Endothelial cell of umbilical vein (primary cell): ENCODE measurements around the gene ZFYVE21. TPM values are rescaled to one million over a fixed set of nuclear protein-coding genes. Genes with fewer than 3 reads are reported as not detected.

Experiments used
- BruUV-seq: library from RNA; stranded (reverse); fragments of 400-500 nt; replicated peaks from 2 replicates; lab custom pipeline; 2021; lab: Mats Ljungman, UMichigan
- CTCF ChIA-PET: fragments of 300-600, 350-600 bp; sonication (Branson Sonifier 250); formaldehyde crosslinking; loops from one replicate; lab custom pipeline; 2021; ENCODE audit warnings: antibody characterized with exemption, inconsistent platforms; lab: Charles Lee
- POLR2A ChIA-PET: fragments of 300-600, 350-600 bp; sonication (Branson Sonifier 250); formaldehyde crosslinking; loops from one replicate; lab custom pipeline; 2021; ENCODE audit warnings: antibody characterized with exemption, inconsistent platforms; lab: Charles Lee
- DNase-seq: peaks from one replicate; pipeline ENCODE4 v3.0.0-alpha.2; 2011; ENCODE audit warnings: low read depth, low spot score
- FAIRE-seq: peaks from 2 replicates; lab custom pipeline; 2011; peaks lifted over from hg19 to GRCh38; lab: Jason Lieb, UNC
- H2AFZ ChIP-seq: 2 replicates; pipeline ENCODE4 v1.6.0; 2012; ENCODE audit warnings: low read depth, low read length, control low read depth, inconsistent platforms
- H3K27ac ChIP-seq: 2 replicates; pipeline ENCODE4 v1.5.1; 2011; ENCODE audit warnings: low read depth, mild to moderate bottlenecking, control low read depth, low read length, moderate library complexity; ENCODE audit not compliant: insufficient read depth
- H3K27me3 ChIP-seq, 2 experiments: 2 replicates each; pipeline versions ENCODE4 v1.6.0 to v1.6.1; 2011; ENCODE audit warnings: low read length in 2 of 2, mixed read lengths in 1 of 2; ENCODE audit not compliant: control insufficient read depth in 2 of 2, insufficient read depth in 2 of 2
- H3K36me3 ChIP-seq, 2 experiments: 2 replicates in 1 of 2; 3 replicates in 1 of 2; pipeline ENCODE4 v1.5.1; 2011; ENCODE audit warnings: low read length in 2 of 2, mild to moderate bottlenecking in 1 of 2, moderate library complexity in 1 of 2; ENCODE audit not compliant: control insufficient read depth in 2 of 2, insufficient read depth in 2 of 2; ENCODE audit errors: extremely low read depth in 1 of 2
- H3K4me1 ChIP-seq: 3 replicates; pipeline ENCODE4 v1.5.1; 2011; ENCODE audit warnings: mild to moderate bottlenecking, low read length; ENCODE audit not compliant: control insufficient read depth, insufficient read depth; ENCODE audit errors: extremely low read depth
- H3K4me2 ChIP-seq: 2 replicates; pipeline ENCODE4 v1.6.1; 2011; ENCODE audit warnings: low read length, control low read depth, mixed read lengths; ENCODE audit not compliant: insufficient read depth
- H3K4me3 ChIP-seq, 3 experiments: fragments of 200-600 bp in 1 of 3; sonication (generic), shearing (Covaris generic) in 1 of 3; replicated peaks in 1 of 3; 2 replicates each; pipeline ENCODE4 v1.5.1; 2011 to 2016; ENCODE audit warnings: control low read depth in 3 of 3, low read length in 3 of 3, mild to moderate bottlenecking in 2 of 3, inconsistent platforms in 1 of 3, low read depth in 1 of 3, moderate library complexity in 1 of 3; ENCODE audit not compliant: insufficient read depth in 1 of 3
- H3K79me2 ChIP-seq: 2 replicates; pipeline ENCODE4 v1.6.0; 2012; ENCODE audit warnings: low read length, inconsistent platforms; ENCODE audit not compliant: control insufficient read depth, insufficient read depth
- H3K9ac ChIP-seq: replicated peaks from 2 replicates; pipeline ENCODE3; 2011; ENCODE audit warnings: low read length, control low read depth; ENCODE audit not compliant: insufficient read depth; ENCODE audit errors: extremely low read depth
- H3K9me1 ChIP-seq: replicated peaks from 3 replicates; pipeline ENCODE4 v1.6.0; 2011; ENCODE audit warnings: mild to moderate bottlenecking, low read length; ENCODE audit not compliant: control insufficient read depth, insufficient read depth; ENCODE audit errors: extremely low read depth
- H3K9me3 ChIP-seq: replicated peaks from 2 replicates; pipeline ENCODE4 v1.5.1; 2012; ENCODE audit warnings: low read length, inconsistent platforms; ENCODE audit not compliant: control insufficient read depth, insufficient read depth
- H4K20me1 ChIP-seq: replicated peaks from 2 replicates; pipeline ENCODE3; 2011; ENCODE audit warnings: mild to moderate bottlenecking, low read length; ENCODE audit not compliant: control insufficient read depth, insufficient read depth; ENCODE audit errors: extremely low read depth
- CTCF ChIP-seq, 2 donors: IDR thresholded peaks; 1 replicate in 1 of 2; 2 replicates in 1 of 2; pipeline ENCODE4 v1.5.1; 2011; ENCODE audit warnings: low read length in 2 of 2, mild to moderate bottlenecking in 2 of 2, moderate library complexity in 2 of 2, control low read depth in 1 of 2, inconsistent platforms in 1 of 2, low read depth in 1 of 2; ENCODE audit not compliant: insufficient read depth in 1 of 2; ENCODE audit errors: extremely low read depth in 1 of 2
- EZH2 ChIP-seq: IDR thresholded peaks from 2 replicates; pipeline ENCODE4 v1.6.1; 2012; ENCODE audit warnings: borderline replicate concordance, low read depth, mild to moderate bottlenecking, moderate library complexity, low read length, inconsistent platforms; ENCODE audit not compliant: severe bottlenecking
- FOS ChIP-seq: IDR thresholded peaks from 2 replicates; pipeline ENCODE4 v1.6.1; 2011; ENCODE audit warnings: mild to moderate bottlenecking, low read length, moderate library complexity, borderline replicate concordance; ENCODE audit not compliant: insufficient read depth
- GATA2 ChIP-seq: IDR thresholded peaks from 2 replicates; pipeline ENCODE4 v1.7.0; 2011; ENCODE audit warnings: low read depth, mild to moderate bottlenecking, moderate library complexity, mixed read lengths, low read length; ENCODE audit not compliant: insufficient read length, insufficient read depth
- JUN ChIP-seq: IDR thresholded peaks from 2 replicates; pipeline ENCODE4 v1.6.1; 2011; ENCODE audit warnings: borderline replicate concordance, low read depth; ENCODE audit not compliant: insufficient read length, insufficient read depth
- MAX ChIP-seq: IDR thresholded peaks from 2 replicates; pipeline ENCODE4 v1.6.1; 2011; ENCODE audit not compliant: insufficient read depth, insufficient read length
- MYC ChIP-seq: IDR thresholded peaks from one replicate; pipeline ENCODE4 v1.6.1; 2011; ENCODE audit warnings: mild to moderate bottlenecking, low read depth, low read length
- POLR2A ChIP-seq: IDR thresholded peaks from 2 replicates; pipeline ENCODE4 v1.6.1; 2012; ENCODE audit warnings: low read depth, mild to moderate bottlenecking, control low read depth, low read length
- POLR2AphosphoS5 ChIP-seq: IDR thresholded peaks from 2 replicates; pipeline ENCODE4 v1.6.1; 2012; ENCODE audit warnings: low read depth, mild to moderate bottlenecking, control low read depth, low read length, moderate library complexity; ENCODE audit not compliant: insufficient read depth
- dilution Hi-C: fragments of 300-500 bp; cut with MboI; formaldehyde crosslinking; loops from one replicate; pipeline ENCODE4 v1.15.0; 2019; ENCODE audit warnings: low sequenced_read_pairs; ENCODE audit not compliant: extremely low pct_ligation_motif_present
- intact Hi-C: fragments of 100-400 bp; cut with micrococcal nuclease; formaldehyde crosslinking; loops from one replicate; pipeline ENCODE4 v1.10.0; 2022
- polyA plus RNA-seq, 4 experiments: library from polyadenylated mRNA; depleted of rRNA in 3 of 4; stranded (reverse) in 3 of 4; unstranded in 1 of 4; fragments of >200 nt; gene quantifications; 2 replicates each; pipeline versions ENCODE4 v1.2.1 to v1.2.3, GENCODE V29; 2011 to 2012; ENCODE audit warnings: missing spikeins in 1 of 4
- total RNA-seq: library from RNA; stranded (reverse); gene quantifications from 2 replicates; pipeline ENCODE4 v1.2.3, GENCODE V29; 2021

ZFYVE21 gene
- total and polyA plus RNA-seq, 2 donors (not counting 3 experiments of a cell fraction or from before 2014, with no cell fraction given) = 54.5 to 98.3 TPM

- Histone ChIP-seq H4K20me1 (no peaks in the 10 kb centered on the region), H3K36me3 (peaks cover 0 to 8% of the 10 kb centered on the region in 2 experiments), H3K27ac (no peak overlapping the region), H3K9me1 (no peaks in the 10 kb centered on the region), H3K4me2 (no peak overlapping the region), H3K9me3 (no peaks in the 10 kb centered on the region), H3K4me1 (peaks cover 54% of the 10 kb centered on the region), H3K4me3 (no peak overlapping the region), H2AFZ (no peak overlapping the region), H3K27me3 (no peaks in the 10 kb centered on the region), H3K79me2 (no peaks in the 10 kb centered on the region), H3K9ac (no peak overlapping the region)
- no peak for TF ChIP-seq MYC
- TF ChIP-seq EZH2 = no peak
- TF ChIP-seq MAX = no peak
- no peak for TF ChIP-seq JUN
- no peak for TF ChIP-seq POLR2A
- no peak for TF ChIP-seq CTCF (IDR thresholded peaks at IDR 0.05; ENCODE audit: extremely low read depth in 1 of 2, insufficient read depth in 1 of 2, low read depth in 1 of 2, low read length in 2 of 2)
- TF ChIP-seq FOS = no peak
- no peak for TF ChIP-seq GATA2
- no peak for TF ChIP-seq POLR2AphosphoS5
- FAIRE-seq = no peak
- CTCF ChIA-PET = no interaction called here
- no TSS peak for BruUV-seq
- intact Hi-C loops = no loop called here
- POLR2A ChIA-PET = no interaction called here
- DNase-seq = no peak
- dilution Hi-C loops = no loop called here
Observed at GRCh38 chr14:103707329-103708263, 8.0 kb upstream of the ZFYVE21 start.
